HepG2 (cell line): ENCODE results near the gene MGAT2. TPM values are rescaled to one million over a fixed set of nuclear protein-coding genes. Genes with fewer than 3 reads are reported as not detected.
A peak's percentile ranks its signal among the peaks of the same experiment; 100 is the strongest.

ENCODE experiments used
- CREB1 ChIP-seq, 2 experiments: fragments of 450-650 bp in 1 of 2; IDR thresholded peaks; 2 replicates each; pipeline ENCODE4 v1.6.1; 2016 to 2017; ENCODE audit warnings: control low read depth in 1 of 2, mild to moderate bottlenecking in 1 of 2, missing compliant biosample characterization in 1 of 2, missing genetic modification characterization in 1 of 2
- EP300 ChIP-seq, 3 experiments: sonication (generic) in 1 of 3; formaldehyde crosslinking in 1 of 3; IDR thresholded peaks; 2 replicates each; pipeline versions ENCODE4 v1.5.1 to v1.6.1; 2011 to 2020; ENCODE audit warnings: low read depth in 2 of 3, low read length in 2 of 3, borderline replicate concordance in 1 of 3, improper control_type of control experiment in 1 of 3, mild to moderate bottlenecking in 1 of 3, missing genetic modification reagents in 1 of 3, moderate library complexity in 1 of 3
- MAFG ChIP-seq: sonication (generic); formaldehyde crosslinking; IDR thresholded peaks from 2 replicates; pipeline ENCODE4 v1.5.1; 2020; ENCODE audit warnings: mild to moderate bottlenecking, missing genetic modification reagents
- MEF2D ChIP-seq: sonication (generic); formaldehyde crosslinking; IDR thresholded peaks from 2 replicates; pipeline ENCODE4 v1.5.1; 2020; ENCODE audit warnings: mild to moderate bottlenecking, missing genetic modification reagents
- PAXIP1 ChIP-seq: sonication (generic); formaldehyde crosslinking; conservative IDR thresholded peaks from 2 replicates; pipeline ENCODE4 v1.4.0; 2020; ENCODE audit warnings: mild to moderate bottlenecking, missing genetic modification reagents, moderate library complexity
- PBX3 ChIP-seq: sonication (generic); formaldehyde crosslinking; IDR thresholded peaks from 2 replicates; pipeline ENCODE4 v1.8.1; 2023; ENCODE audit warnings: missing genetic modification reagents, inconsistent platforms, borderline replicate concordance
- PRDM4 ChIP-seq: sonication (generic); formaldehyde crosslinking; IDR thresholded peaks from 2 replicates; pipeline ENCODE4 v1.9.0; 2021; ENCODE audit warnings: missing genetic modification reagents, borderline replicate concordance
- RBM39 ChIP-seq: fragments of 200-400 bp; formaldehyde crosslinking; IDR thresholded peaks from one replicate; pipeline ENCODE4 v1.6.1; 2018; ENCODE audit warnings: antibody characterized with exemption, mild to moderate bottlenecking, low read depth, low read length; ENCODE audit not compliant: poor library complexity, severe bottlenecking
- STAG1 ChIP-seq: sonication (generic); formaldehyde crosslinking; IDR thresholded peaks from 2 replicates; pipeline ENCODE4 v1.4.0; 2020; ENCODE audit warnings: missing genetic modification reagents
- THAP11 ChIP-seq: IDR thresholded peaks from 2 replicates; pipeline ENCODE4 v1.6.1; 2016; ENCODE audit warnings: missing biosample characterization, missing genetic modification reagents
- TOE1 ChIP-seq: sonication (generic); formaldehyde crosslinking; IDR thresholded peaks from 2 replicates; pipeline ENCODE4 v1.4.0; 2020; ENCODE audit warnings: mild to moderate bottlenecking, missing genetic modification reagents
- ZIK1 ChIP-seq: sonication (generic); formaldehyde crosslinking; IDR thresholded peaks from 2 replicates; pipeline ENCODE4 v1.5.0; 2020; ENCODE audit warnings: mild to moderate bottlenecking, low read depth, missing genetic modification reagents, borderline replicate concordance
- ZNF281 ChIP-seq: sonication (generic); formaldehyde crosslinking; IDR thresholded peaks from 2 replicates; pipeline ENCODE4 v1.4.0; 2020; ENCODE audit warnings: missing genetic modification reagents, borderline replicate concordance
- ZNF331 ChIP-seq: sonication (generic); formaldehyde crosslinking; IDR thresholded peaks from 2 replicates; pipeline ENCODE4 v1.4.0; 2020; ENCODE audit warnings: missing genetic modification reagents
- ZNF772 ChIP-seq: sonication (generic); formaldehyde crosslinking; IDR thresholded peaks from 2 replicates; pipeline ENCODE4 v1.5.0; 2020; ENCODE audit warnings: mild to moderate bottlenecking, missing genetic modification reagents
- ZSCAN25 ChIP-seq: sonication (generic); formaldehyde crosslinking; IDR thresholded peaks from 2 replicates; pipeline ENCODE4 v1.8.0; 2022; ENCODE audit warnings: mild to moderate bottlenecking, missing genetic modification reagents
- polyA plus RNA-seq, 8 experiments: library from polyadenylated mRNA; depleted of rRNA in 3 of 8; stranded (reverse) in 7 of 8; unstranded in 1 of 8; fragments of >200 nt; fragmentation: Illumina TruSeq in 4 of 8; extraction: Trizol in 4 of 8; gene quantifications; 2 replicates each; pipeline versions ENCODE4 v1.2.1 to v1.2.3, GENCODE V29; 2011 to 2016; ENCODE audit warnings: low read depth in 4 of 8, missing spikeins in 1 of 8, mixed read lengths in 1 of 8; ENCODE audit not compliant: insufficient read depth in 1 of 8
- total RNA-seq, 5 experiments: library from RNA; depleted of rRNA; stranded (reverse); fragments of >200 nt; fragmentation: Illumina TruSeq; extraction: Trizol; gene quantifications; 2 replicates each; pipeline ENCODE4 v1.2.3, GENCODE V29; 2016; ENCODE audit warnings: low read depth in 1 of 5

MGAT2 gene
- total and polyA plus RNA-seq, 2 of the 13 experiments (the other 11 are each of a cell fraction or from before 2014, with no cell fraction given), result 12.9 to 51.9 TPM

- peak; percentile 2; the same call in 1 of the 2 replicates for TF ChIP-seq PAXIP1 (CRISPR knock-in tag)
- no peak for TF ChIP-seq MAFG (CRISPR knock-in tag)
- TF ChIP-seq MEF2D (CRISPR knock-in tag), result peak; percentile 25; the same call in 1 of the 2 replicates
- TF ChIP-seq ZNF331 (CRISPR knock-in tag), result peak; percentile 64; the same call in 1 of the 2 replicates
- TF ChIP-seq CREB1 (IDR thresholded peaks at IDR 0.05), result peak; percentile 70
- TF ChIP-seq CREB1 (CRISPR knock-in tag; IDR thresholded peaks at IDR 0.05), result peak; percentile 78
- TF ChIP-seq RBM39, result peak; percentile 57
- 0 out of 2 replicates have a peak, but pooled peaks have one; percentile 46 for TF ChIP-seq ZIK1 (CRISPR knock-in tag)
- TF ChIP-seq PBX3, result peak; percentile 93
- peak; percentile 18; the same call in 1 of the 2 replicates for TF ChIP-seq ZNF772 (CRISPR knock-in tag)
- 0 out of 2 replicates have a peak, but pooled peaks have one; percentile 12 for TF ChIP-seq TOE1 (CRISPR knock-in tag)
- TF ChIP-seq EP300 (IDR thresholded peaks at IDR 0.05; ENCODE audit: low read depth in 2 of 2, low read length in 2 of 2), result peak in 1 of 2 experiments; percentile 57; a peak in 1 of 4 replicates
- TF ChIP-seq EP300 (CRISPR knock-in tag; IDR thresholded peaks at IDR 0.05; ENCODE audit: borderline replicate concordance), result no peak
- TF ChIP-seq ZNF281 (CRISPR knock-in tag), result peak; percentile 13; the same call in 1 of the 2 replicates
- peak; percentile 76 for TF ChIP-seq THAP11 (CRISPR knock-in tag)
- TF ChIP-seq STAG1 (CRISPR knock-in tag), result peak; percentile 37
- peak; percentile 29; the same call in 1 of the 2 replicates for TF ChIP-seq ZSCAN25 (CRISPR knock-in tag)
- no peak for TF ChIP-seq PRDM4 (CRISPR knock-in tag)
These were observed at the start of gene MGAT2, which contains the start of gene RPL36AL (continued) for GRCh38 chr14:49620182-49621113.
